ENCODE measurements around the gene HNRNPM.

The HNRNPM gene

DNA sequence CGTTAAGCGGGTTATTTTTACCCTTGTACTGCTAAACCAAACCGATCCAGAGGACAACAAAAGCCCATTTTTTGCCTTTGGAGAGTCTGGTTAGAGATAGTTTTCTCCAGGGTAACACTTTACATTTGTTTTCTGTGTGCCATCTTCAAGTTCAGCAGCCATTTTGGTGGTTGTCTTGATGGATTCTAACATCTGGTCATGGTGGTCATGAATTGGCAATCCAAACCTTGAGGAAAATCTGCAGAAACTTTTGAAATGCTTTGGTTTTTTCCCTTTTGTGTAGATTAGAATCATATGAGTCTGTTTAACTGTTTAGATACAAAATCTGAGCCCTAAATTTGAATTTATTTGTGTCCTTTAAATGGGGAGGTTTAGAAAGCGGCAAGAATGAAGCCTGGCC, 16.6 kb downstream of the HNRNPM start:
- no peak for DNase-seq

DNA sequence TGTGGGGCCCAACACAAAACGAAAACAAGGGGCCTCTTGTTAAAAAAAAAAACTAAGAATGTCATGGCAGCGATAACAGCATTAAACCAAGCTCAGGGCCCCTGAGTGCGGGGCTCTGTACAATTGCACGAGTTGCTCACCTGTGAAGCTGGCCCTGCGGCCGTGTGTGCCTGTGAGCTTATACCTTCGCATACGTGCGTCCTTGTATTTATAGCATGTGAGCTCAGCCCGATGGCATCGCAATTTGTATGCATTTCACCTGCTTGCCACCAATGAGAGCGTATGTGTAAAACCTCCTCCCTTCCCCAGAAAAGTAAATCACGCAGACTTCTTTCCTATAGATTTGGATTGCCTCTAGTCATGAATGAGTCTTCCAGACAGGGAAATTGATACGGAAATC, 17.1 kb downstream of the HNRNPM start:
- no peak for DNase-seq

DNA sequence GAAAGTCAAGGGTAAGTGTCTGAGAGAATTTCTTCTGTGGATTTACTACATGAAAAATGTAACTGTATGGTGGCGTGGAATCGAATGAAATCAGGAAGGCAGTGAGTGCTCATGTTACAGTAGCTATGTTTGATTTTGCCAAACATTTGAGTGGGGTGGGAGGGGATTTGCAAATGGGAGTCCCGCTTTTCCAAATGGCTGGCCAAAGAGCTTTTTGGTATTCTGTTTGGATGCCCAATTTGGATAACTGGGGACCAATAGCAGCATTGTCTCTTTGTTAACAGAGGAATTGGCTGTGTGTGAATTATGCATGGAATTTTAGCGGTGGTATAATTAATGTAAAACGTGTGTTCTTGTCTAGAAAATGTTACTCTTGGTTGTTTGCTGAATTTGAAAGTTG, 17.8 kb downstream of the HNRNPM start:
- DNase-seq, result no peak

DNA sequence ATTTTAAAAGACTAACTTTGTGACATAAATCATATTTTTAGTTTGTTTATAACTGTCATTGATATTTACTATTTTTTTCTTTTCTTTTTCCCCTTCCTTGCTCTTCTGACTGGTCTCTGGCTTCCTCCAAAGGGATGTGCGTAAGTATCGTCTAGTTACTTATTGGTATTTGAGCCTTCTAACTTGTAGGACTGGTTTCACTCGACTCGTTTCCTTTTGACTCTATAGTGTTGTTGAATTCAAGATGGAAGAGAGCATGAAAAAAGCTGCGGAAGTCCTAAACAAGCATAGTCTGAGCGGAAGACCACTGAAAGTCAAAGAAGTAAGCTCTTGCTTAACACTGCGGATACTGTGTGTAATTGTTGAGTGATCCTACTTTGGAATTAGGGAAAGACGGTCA, 18.6 kb downstream of the HNRNPM start:
- no peak for DNase-seq

DNA sequence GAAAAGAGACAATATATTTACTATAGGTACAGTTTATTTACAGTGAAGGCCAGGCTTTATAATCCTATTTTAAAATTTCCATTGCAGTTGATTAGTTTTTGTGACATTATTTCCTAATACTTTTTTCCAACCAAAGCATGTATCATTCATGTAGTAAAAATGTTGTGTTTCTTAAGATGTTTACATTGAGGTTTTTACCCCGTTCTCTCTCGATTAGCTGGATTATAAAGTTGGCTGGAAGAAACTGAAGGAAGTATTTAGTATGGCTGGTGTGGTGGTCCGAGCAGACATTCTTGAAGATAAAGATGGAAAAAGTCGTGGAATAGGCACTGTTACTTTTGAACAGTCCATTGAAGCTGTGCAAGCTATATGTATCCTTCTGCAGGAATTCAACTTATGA, 21.2 kb downstream of the HNRNPM start:
- no peak for DNase-seq

DNA sequence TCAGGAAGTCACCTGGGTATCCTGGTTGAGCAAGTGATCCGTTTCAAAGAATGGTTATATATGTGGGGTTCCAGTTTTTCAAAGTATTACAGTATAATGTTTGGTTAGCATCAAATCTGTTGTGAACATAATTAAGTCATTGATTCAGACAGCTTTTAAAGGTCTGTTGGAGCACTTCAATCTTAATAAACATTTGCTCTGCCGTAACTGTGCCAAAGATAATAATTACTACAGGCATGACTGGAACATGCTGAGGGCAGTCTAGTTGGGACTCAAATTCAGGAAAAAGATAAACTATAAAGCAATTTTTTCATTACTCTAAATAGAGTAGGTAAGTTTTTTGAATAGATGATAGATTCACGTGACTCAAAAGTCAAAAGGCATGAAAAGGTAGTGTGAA, 23.3 kb downstream of the HNRNPM start:
- DNase-seq, result no peak

DNA sequence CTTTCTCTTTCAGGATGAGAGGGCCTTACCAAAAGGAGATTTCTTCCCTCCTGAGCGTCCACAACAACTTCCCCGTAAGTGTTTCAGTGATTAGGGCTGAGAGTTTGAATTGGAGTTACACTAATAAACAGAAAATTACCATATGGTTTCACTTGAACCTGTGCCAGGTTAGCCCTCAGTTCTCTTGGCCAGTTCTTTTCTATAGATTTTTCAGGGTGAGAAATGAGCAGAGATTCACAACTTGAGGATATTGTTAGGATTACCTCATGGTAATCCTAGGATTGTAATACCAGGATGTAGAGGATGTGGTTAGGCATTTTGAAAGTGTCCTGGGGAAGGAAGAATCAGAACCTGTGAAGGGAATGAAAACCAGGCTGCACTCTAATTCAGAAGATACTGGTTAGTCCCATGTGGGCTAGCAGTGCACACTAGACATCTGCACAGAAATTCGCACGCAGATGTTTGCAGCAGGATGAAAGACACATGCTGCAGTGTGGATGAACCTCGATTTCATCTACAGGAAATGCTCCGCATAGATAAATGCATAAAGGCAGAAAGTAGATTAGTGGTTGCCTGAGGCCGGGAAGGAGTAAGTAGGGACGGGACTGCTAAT, 24.1 kb downstream of the HNRNPM start:
- DNase-seq, result no peak

DNA sequence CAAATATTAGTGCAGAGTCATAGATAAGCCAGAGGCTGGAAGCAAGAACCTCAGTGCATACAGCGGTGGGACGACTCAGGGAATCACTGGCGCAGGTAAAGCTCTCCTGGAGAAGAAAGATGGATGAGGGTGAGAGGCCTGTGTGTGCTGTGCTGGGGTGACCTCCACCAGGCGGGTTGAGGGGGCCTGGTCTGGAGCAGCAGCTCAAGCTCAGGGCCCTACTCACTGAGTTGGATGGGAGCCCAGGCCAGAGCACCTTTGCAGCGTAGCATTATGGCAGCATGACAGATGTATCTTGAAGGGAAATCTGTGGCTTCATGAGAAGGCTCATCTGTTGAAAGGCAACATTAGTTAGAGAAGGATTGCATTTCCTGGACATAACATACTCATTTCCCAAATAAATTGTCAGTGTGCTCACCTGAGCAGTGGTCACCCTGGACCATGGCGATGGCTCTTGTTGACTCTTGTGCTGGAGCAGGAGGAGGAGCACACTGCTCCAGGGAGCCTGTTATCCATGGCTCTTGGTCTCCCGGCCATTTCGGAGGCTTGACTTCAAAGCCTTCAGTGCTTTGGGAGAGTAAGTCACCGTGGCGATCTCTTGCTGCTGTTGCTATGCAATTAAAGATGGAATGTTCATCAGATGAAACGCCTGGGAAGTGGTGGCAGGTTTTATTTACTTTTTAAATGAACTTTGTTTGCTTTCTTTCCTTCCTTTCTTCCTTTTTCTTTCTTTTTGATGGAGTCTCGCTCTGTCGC, 25.0 kb downstream of the HNRNPM start:
- DNase-seq, result no peak

DNA sequence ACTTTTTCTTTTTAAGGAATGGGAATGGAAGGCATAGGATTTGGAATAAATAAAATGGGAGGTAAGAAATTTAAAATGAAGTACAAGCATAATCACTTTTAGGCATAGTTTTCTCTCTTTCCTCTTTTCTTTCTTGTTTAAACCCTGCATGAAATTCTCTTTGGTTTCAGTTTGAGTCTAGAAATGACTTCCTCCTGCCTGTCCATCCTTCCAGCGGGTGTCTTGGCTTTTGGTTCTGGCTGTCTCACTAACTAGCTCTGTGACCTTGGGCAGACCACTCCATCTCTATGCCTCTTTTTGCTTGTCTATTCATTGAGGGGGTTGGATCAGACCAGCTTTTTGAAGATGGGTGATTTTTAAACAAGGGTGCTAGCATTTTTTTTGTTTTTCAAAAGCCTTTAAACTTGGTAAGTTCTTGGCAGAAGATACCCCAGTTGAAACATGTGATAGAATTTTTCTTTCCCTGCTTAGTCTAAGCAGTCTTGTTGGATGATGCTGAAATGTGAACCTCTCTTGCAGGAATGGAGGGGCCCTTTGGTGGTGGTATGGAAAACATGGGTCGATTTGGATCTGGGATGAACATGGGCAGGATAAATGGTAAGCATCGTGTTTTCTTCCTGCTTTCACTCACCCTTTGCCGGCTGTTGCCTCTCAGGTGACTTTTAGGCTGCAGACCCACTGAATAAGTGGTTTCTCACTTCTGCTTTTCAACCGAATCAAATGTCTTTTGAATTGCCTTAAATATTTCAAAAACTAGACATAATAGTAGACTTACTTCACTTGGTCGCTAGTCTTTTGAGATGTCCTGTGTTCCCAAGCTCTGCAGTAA, 29.1 kb downstream of the HNRNPM start:
- no peak for DNase-seq

DNA sequence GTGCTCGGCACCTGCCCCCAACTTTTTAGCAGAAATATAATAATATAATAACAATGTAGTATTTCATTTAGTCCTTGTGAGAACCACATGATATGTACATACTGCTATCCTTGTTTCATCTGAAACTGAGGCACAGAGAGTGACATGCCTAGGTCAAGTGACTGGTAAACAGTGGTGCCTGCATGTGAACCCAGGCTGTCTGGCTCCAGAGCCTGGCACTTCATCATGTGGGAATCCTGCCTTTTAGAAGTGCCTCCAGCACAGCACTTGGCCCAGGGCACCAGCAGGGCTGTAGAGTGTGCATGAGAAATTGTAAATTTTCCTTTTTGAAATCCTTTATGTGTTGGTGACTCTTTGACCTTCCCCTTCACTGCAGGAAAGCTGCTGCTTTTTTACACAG, 30.2 kb downstream of the HNRNPM start:
- DNase-seq, result no peak

DNA sequence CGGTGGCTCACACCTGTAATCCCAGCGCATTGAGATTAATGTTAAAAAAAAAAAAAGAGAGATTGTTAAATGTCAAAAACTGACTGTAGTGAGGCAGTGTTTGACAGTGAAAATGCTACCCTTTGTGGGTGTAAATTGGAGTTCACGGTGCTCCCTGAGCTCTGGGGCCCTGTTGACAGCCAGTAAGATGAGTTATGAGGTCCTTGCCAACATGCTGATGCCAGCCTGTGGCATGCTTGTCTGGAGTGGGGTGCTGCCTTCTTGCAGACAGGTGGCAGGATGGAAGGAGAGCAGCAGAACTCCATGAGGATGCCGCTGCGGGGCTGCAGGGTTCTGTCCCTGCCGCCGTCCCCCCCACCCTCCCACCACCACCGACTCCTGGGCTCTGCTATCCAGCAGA, 31.7 kb downstream of the HNRNPM start:
- no peak for DNase-seq

DNA sequence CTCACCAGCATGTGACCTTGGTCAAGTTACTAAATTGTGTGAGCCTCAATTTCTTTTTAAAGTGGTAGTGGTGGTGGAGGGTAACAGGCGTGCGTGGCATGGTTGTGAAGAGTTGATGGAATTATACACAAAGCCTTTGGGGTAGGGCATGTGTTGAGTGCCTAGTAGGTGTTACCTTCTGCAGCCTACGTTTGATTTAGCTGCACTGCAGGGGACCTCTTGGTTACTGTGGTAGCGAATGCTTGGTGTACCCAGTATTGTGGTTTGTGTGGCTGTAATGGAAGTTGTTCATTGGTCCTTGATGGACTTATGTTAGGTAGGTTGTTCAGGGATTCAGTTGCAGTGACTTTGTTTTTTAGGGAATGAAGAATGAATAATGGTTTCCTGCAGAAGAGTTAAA, 33.1 kb downstream of the HNRNPM start:
- no peak for DNase-seq

DNA sequence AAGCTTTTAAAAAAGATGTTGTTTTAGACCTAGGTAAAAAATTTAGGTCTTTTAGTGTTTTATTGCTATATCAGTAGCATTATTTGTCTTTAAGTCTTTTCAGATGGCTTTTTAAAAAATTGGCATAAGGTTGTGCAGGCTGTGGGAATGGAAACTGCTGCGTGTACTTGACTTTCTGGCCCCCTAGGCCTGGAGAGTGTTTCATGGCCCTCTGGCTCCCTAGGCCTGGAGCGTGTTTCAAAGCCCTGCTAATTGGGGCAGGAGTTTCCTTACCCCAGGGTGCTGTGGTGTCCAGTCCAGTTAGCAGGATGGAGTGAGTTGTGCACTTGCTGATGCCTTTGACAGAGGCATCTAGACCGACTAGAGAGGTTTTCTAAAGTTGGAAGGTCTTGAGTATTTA, 33.8 kb downstream of the HNRNPM start:
- no peak for DNase-seq

DNA sequence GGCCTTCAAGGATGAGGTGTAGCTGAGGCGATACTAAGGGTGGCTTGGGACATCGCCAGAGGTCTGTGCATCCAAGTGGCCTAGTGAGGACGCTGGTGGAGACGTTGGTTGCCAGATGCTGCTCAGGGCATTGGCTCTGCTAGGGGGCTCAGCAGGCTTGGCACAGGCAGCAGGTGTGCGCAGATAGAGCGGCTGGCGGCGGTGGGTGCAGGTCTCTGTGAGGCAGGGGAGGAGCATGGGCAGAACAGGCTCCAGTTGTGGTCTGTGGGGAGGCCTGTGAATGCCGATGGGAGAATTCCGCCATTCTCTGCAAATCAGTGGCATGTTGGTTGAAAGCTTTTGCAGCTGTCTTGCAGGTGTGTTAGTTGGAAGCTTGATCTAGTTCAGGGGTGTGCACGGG, 36.4 kb downstream of the HNRNPM start:
- no peak for DNase-seq

DNA sequence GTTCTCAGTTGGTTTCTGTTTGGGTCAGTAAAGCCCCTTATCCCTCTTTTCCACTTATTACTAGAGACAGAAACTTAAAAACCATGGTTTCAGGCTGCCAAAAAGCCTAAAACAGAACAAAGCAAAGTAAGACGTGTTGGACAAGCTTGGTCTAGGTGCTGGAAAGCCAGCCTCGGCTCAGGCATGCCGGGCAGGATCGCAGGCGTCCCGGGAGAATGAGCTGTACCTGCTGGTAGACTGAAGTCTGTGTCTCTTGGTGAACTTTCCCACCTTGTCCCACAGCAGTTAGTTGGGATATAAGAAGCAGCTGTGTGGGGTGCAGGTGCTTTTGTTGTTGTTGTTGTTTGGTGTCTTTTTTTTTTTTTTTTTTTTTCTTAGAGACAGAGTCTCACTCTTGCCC, 36.8 kb downstream of the HNRNPM start:
- no peak for DNase-seq

DNA sequence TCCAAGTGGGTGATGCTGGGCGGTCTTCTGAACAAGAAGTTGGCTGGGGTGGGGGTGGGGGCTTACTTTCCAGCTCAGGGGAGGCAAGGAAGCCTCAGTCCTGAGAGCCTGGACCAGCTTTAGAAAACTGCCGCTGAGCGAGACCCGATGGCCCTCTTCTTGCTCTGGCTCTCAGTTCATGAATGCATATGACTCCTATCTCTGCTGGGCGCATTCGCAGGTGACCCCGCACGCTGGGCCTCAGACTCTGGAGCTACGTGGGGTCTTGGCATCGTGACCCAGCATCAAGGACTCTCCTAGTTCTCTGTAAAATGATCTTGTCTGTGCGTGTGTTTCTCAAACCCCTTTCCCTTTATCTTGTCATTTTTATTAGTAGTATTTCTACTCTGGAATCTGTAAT, 37.9 kb downstream of the HNRNPM start:
- DNase-seq, result no peak

DNA sequence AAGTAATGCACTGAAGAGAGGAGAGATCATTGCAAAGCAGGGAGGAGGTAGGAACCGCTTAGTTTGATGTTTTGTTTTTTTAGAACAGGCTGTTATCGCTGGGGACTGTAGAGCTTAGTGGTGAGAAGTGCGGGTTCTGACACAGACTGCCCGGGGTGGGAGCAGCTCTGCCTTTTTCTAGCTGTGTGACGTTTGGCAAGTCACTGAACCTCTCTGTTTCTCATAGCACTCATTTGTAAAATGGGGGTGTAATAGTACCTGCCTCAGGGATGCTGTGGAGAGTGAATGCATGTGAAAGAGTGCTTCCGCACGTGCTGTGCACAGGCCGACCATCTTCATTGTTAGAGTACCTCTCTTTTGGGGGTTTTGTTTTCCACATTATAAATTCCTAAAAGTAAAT, 38.4 kb downstream of the HNRNPM start:
- no peak for DNase-seq

DNA sequence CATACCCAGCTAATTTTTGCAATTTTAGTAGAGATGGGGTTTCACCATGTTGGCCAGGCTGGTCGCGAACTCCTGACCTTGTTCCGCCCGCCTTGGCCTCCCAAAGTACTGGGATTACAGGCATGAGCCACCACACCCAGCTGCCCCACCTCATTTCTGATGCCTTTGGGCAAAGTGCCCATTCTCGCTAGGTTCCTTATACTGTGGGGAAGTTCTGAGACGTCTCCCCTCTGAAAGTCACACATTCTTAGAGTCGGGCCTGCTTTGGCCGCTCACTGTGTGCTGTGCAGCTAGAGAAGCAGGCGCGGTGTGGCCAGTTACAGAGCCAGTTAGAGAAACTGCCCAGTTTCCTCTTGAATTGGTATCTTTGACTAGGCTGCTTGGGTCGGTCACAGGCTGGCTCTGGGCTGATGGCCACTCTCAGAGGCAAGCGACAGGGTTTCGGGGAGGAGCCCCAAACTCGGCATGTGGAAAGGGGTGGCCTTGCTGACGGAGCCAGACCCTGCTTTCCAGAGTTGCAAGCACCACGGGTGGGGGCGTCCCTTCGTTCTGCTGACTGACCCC, 39.6 kb downstream of the HNRNPM start:
- DNase-seq, result no peak

DNA sequence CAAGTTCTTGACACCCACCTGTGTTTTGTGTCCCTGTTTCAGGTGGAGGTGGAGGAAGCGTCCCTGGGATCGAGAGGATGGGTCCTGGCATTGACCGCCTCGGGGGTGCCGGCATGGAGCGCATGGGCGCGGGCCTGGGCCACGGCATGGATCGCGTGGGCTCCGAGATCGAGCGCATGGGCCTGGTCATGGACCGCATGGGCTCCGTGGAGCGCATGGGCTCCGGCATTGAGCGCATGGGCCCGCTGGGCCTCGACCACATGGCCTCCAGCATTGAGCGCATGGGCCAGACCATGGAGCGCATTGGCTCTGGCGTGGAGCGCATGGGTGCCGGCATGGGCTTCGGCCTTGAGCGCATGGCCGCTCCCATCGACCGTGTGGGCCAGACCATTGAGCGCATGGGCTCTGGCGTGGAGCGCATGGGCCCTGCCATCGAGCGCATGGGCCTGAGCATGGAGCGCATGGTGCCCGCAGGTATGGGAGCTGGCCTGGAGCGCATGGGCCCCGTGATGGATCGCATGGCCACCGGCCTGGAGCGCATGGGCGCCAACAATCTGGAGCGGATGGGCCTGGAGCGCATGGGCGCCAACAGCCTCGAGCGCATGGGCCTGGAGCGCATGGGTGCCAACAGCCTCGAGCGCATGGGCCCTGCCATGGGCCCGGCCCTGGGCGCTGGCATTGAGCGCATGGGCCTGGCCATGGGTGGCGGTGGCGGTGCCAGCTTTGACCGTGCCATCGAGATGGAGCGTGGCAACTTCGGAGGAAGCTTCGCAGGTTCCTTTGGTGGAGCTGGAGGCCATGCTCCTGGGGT, 41.0 kb downstream of the HNRNPM start:
- DNase-seq, result no peak

DNA sequence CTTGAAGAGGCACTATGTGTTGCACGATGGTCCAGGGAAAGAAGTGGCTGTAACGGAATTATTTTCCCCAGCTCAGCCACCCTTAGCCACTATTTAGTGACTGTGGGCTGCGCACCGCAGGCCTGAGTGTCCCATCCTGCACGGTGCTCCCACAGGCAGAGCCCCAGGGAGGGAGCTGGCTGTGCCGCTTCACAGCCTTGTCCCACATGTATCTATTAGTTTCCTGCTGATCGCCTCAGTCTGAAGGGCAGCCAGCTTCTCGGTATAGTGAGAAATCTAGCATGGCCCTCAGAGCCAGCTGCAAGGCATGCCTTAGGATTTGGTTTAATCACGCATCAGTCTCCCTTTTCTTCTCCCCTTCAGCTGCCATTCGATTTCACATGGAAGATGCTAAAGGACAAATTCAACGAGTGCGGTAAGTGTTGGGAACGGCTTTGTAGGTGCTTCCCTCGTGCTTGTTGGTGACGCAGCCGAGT, 41.9 kb downstream of the HNRNPM start:
- DNase-seq, result no peak

DNA sequence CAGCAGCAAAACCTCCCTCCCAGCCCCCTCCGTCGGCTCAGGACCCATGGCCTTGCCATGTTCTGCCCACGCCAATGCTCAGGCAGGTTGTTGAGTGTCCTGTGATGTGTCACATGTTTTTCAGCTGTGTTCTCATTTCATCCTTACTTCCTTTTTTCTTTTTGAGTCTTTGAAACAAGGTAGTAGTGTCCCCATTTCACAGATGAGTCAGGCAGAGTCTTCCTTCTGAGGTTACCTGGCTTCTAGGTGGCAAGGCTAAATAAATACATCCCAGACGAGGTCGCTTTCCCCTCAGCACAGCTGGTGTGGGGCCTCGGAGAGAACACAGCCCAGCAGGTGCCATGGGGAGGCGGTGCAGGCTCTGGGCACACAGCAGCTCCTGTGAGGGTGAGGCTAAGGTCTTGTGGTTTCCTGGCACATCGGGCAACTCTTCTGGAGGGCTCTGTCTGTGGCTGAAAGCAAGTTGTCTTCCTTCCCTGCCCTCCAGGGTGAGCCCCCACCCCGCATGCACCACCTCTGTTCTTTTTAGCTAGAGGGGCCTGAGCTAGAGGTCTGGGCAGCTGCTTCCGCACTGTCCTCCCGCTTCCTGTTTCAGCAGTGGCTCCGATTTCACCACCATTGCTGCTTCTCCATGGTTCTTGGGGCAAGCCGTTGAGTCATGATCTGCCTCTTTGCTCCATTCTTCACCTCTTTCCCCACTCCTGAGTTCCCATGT, 42.5 kb downstream of the HNRNPM start:
- DNase-seq, result no peak

DNA sequence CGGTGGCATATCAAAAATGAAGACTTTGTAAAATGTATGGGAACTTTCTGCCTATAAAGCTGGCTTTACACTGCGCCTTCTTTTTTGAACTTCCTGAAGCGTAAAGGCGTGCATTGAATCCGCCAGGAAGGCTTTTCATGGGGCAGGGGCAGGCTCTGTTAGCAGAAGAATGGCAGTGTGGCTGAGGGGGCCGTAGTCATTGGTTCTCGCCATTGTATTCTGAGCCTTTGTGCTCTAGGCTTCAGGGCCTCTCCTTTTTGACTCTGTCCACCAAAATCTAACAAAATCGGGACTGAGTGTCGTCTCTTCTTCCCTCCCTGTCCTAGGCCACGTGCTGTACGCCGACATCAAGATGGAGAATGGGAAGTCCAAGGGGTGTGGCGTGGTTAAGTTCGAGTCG, 43.6 kb downstream of the HNRNPM start:
- DNase-seq, result no peak
